ENCODE data around the gene ERG. TPM values are rescaled to one million over a fixed set of nuclear protein-coding genes. Genes with fewer than 3 reads are reported as not detected.

The ERG gene
- total RNA-seq, 4 donors from 2014 or later = 3.7 to 13.3 (median 10.6) TPM

GRCh38 chr21:38479641-38480525 lies 18.4 kb downstream of the ERG start:
- no peak overlapping the region for H3K27ac ChIP-seq (replicated peaks in 1 of 4)
- intact Hi-C loops (cut with DNase I) = no loop called here
- H3K9me3 ChIP-seq = no peaks in the 10 kb centered on the region
- H3K27me3 ChIP-seq = peaks cover 0 to 33% (median 3%) of the 10 kb centered on the region in 4 donors
- no peak for TF ChIP-seq POLR2A (IDR thresholded peaks at IDR 0.05; ENCODE audit: low read depth)
- H3K36me3 ChIP-seq = no peaks in the 10 kb centered on the region
- H3K4me1 ChIP-seq = peaks cover 0 to 21% (median 4%) of the 10 kb centered on the region in 4 donors
- no peak for DNase-seq (ENCODE audit: extremely low spot score)
- H3K4me3 ChIP-seq = no peak overlapping the region
- WGBS = 84% methylated on average over 12 of the region's 12 CpGs

GRCh38 chr21:38478782-38479181 lies 19.5 kb downstream of the ERG start:
- peaks cover 0 to 24% (median 4%) of the 10 kb centered on the region in 4 donors for H3K4me1 ChIP-seq
- no peak overlapping the region for H3K27ac ChIP-seq (replicated peaks in 1 of 4)
- 55% methylated on average over 4 of the region's 4 CpGs for WGBS
- TF ChIP-seq CTCF (IDR thresholded peaks at IDR 0.05) = no peak
- TF ChIP-seq POLR2A (IDR thresholded peaks at IDR 0.05; ENCODE audit: low read depth) = no peak
- TF ChIP-seq EP300 (IDR thresholded peaks at IDR 0.05) = no peak
- no peak overlapping the region for H3K4me3 ChIP-seq
- H3K36me3 ChIP-seq = no peaks in the 10 kb centered on the region
- intact Hi-C loops (cut with DNase I) = no loop called here
- no peak for DNase-seq (ENCODE audit: extremely low spot score)
- H3K27me3 ChIP-seq = peaks cover 0 to 44% (median 3%) of the 10 kb centered on the region in 4 donors
- H3K9me3 ChIP-seq = no peaks in the 10 kb centered on the region

GRCh38 chr21:38477226-38477625 lies 21.1 kb downstream of the ERG start:
- Histone ChIP-seq H3K27me3 (peaks cover 0 to 52% (median 3%) of the 10 kb centered on the region in 4 donors), H3K4me1 (peaks cover 0 to 27% (median 4%) of the 10 kb centered on the region in 4 donors), H3K27ac (replicated peaks in 1 of 4) (no peak overlapping the region), H3K4me3 (no peak overlapping the region), H3K9me3 (no peaks in the 10 kb centered on the region), H3K36me3 (no peaks in the 10 kb centered on the region)
- intact Hi-C loops (cut with DNase I) = no loop called here
- no peak for TF ChIP-seq CTCF (IDR thresholded peaks at IDR 0.05)
- TF ChIP-seq POLR2A (IDR thresholded peaks at IDR 0.05; ENCODE audit: low read depth) = no peak
- 78% methylated on average over 9 of the region's 9 CpGs for WGBS
- no peak for DNase-seq (ENCODE audit: extremely low spot score)

GRCh38 chr21:38476385-38476784 lies 21.9 kb downstream of the ERG start:
- WGBS = 27% methylated on average over 12 of the region's 12 CpGs
- H3K27me3 ChIP-seq = peaks cover 0 to 50% (median 3%) of the 10 kb centered on the region in 4 donors
- H3K27ac ChIP-seq (replicated peaks in 1 of 4) = peak overlapping the region; percentile 31 to 59 (median 48)
- intact Hi-C loops (cut with DNase I) = no loop called here
- no peaks in the 10 kb centered on the region for H3K36me3 ChIP-seq
- peaks cover 0 to 31% (median 4%) of the 10 kb centered on the region in 4 donors for H3K4me1 ChIP-seq
- no peak for DNase-seq (ENCODE audit: extremely low spot score)
- H3K4me3 ChIP-seq = no peak overlapping the region
- H3K9me3 ChIP-seq = no peaks in the 10 kb centered on the region
- peak; percentile 68 to 79 for TF ChIP-seq POLR2AphosphoS5 (IDR thresholded peaks at IDR 0.05)
- TF ChIP-seq POLR2A (IDR thresholded peaks at IDR 0.05; ENCODE audit: low read depth) = no peak
- TF ChIP-seq CTCF (IDR thresholded peaks at IDR 0.05) = no peak
- no peak for TF ChIP-seq EP300 (IDR thresholded peaks at IDR 0.05)

- Histone ChIP-seq H3K27me3 (peaks cover 0 to 50% (median 3%) of the 10 kb centered on the region in 4 donors), H3K9me3 (no peaks in the 10 kb centered on the region), H3K36me3 (no peaks in the 10 kb centered on the region), H3K27ac (replicated peaks in 1 of 4) (peak overlapping the region; percentile 31 to 59 (median 48)), H3K4me1 (peaks cover 0 to 32% (median 7%) of the 10 kb centered on the region in 4 donors), H3K4me3 (no peak overlapping the region)
- TF ChIP-seq POLR2AphosphoS5 (IDR thresholded peaks at IDR 0.05) (no peak), POLR2A (IDR thresholded peaks at IDR 0.05; ENCODE audit: low read depth) (no peak), CTCF (IDR thresholded peaks at IDR 0.05) (no peak), EP300 (IDR thresholded peaks at IDR 0.05) (no peak)
- WGBS = 62% methylated on average over 6 of the region's 6 CpGs
- no peak for DNase-seq (ENCODE audit: extremely low spot score)
- intact Hi-C loops (cut with DNase I) = no loop called here
Observed at GRCh38 chr21:38475519-38475918, 22.8 kb downstream of the ERG start.

Measured in esophagus muscularis mucosa (tissue), 4 donors.